Measurements from ENCODE around the gene METTL26. TPM values are rescaled to one million over a fixed set of nuclear protein-coding genes. Genes with fewer than 3 reads are reported as not detected.
A peak's percentile ranks its signal among the peaks of the same experiment; 100 is the strongest.

Gene METTL26
- total RNA-seq, 1 experiment from 2014 or later, result 121 TPM

DNA sequence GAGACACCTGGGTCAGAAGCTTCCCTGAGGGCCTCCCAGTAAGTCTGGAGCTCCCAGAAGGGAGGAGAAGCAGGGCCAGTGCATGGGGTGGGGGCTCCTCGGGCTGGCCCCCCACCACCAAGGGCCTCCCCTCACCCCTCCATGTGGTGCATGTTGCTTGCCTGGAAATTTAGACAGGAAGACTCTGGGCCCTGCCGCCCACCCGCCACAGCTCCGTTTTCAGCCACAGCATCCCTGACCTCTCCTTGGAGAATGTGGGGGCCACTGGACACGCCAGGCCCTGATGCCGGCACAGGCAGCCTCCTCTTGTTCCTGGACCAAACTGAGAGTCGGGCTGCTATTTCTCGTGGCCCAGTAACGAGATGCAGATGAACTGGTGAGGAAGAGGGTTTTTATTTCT is 2.7 kb upstream of the METTL26 start:
- Mint-ChIP-seq H3K36me3 (ENCODE audit: insufficient read depth, unreplicated experiment) (peaks cover 70% of the 10 kb centered on the region), H3K9me3 (ENCODE audit: low read depth, unreplicated experiment) (no peaks in the 10 kb centered on the region), H3K4me3 (ENCODE audit: low read depth, unreplicated experiment) (no peak overlapping the region), H3K27me3 (ENCODE audit: unreplicated experiment) (no peaks in the 10 kb centered on the region), H3K27ac (ENCODE audit: unreplicated experiment) (no peak overlapping the region), H3K4me1 (ENCODE audit: low read depth, unreplicated experiment) (peaks cover 13% of the 10 kb centered on the region)
- intact Hi-C loops (cut with micrococcal nuclease; ENCODE audit: unreplicated experiment), result loop anchor here (10.0 kb wide), 1 partner anchor 114 kb away; the partner anchor contains the start of gene CAPN15
- no peak for DNase-seq
- no peak for TF ChIP-seq CTCF (IDR thresholded peaks at IDR 0.05; ENCODE audit: unreplicated experiment)
- BruUV-seq (replicated peaks), result no TSS peak
- CTCF ChIA-PET, result no interaction called here

DNA sequence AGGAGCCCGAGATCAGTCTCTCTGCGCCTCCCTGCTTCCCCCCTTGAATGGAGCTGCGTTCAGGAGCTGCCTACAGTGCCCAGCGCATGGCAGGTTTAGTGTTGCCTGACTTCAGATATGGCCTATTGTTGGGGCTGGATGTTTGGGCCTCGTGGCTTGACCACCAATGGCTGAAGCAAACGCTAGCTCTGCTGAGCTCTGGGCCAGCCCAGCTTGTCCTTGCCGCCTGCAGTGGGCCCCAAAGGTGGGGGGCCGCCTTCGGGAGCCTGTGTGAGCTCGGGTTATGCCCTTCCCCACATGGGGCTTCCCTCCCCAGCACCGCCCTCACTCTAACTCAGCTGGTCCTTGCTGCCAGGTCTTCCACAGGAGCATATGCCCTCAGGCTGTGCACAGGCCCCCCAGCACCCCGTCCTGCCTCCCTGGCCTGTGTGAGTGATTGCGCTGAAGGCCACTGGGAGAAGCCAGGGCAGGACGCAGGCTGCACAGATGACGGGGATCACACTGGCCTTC is 2.0 kb upstream of the METTL26 start:
- TF ChIP-seq CTCF (IDR thresholded peaks at IDR 0.05; ENCODE audit: unreplicated experiment), result no peak
- DNase-seq, result no peak
- Mint-ChIP-seq H3K4me1 (ENCODE audit: low read depth, unreplicated experiment) (peaks cover 8% of the 10 kb centered on the region), H3K36me3 (ENCODE audit: insufficient read depth, unreplicated experiment) (peaks cover 69% of the 10 kb centered on the region), H3K27me3 (ENCODE audit: unreplicated experiment) (no peaks in the 10 kb centered on the region), H3K4me3 (ENCODE audit: low read depth, unreplicated experiment) (peak overlapping the region; percentile 87), H3K27ac (ENCODE audit: unreplicated experiment) (no peak overlapping the region), H3K9me3 (ENCODE audit: low read depth, unreplicated experiment) (no peaks in the 10 kb centered on the region)
- no TSS peak for BruUV-seq (replicated peaks)
- CTCF ChIA-PET, result no interaction called here
- intact Hi-C loops (cut with micrococcal nuclease; ENCODE audit: unreplicated experiment), result loop anchor here (10.0 kb wide), 1 partner anchor 113 kb away; the partner anchor contains the start of gene CAPN15

DNA sequence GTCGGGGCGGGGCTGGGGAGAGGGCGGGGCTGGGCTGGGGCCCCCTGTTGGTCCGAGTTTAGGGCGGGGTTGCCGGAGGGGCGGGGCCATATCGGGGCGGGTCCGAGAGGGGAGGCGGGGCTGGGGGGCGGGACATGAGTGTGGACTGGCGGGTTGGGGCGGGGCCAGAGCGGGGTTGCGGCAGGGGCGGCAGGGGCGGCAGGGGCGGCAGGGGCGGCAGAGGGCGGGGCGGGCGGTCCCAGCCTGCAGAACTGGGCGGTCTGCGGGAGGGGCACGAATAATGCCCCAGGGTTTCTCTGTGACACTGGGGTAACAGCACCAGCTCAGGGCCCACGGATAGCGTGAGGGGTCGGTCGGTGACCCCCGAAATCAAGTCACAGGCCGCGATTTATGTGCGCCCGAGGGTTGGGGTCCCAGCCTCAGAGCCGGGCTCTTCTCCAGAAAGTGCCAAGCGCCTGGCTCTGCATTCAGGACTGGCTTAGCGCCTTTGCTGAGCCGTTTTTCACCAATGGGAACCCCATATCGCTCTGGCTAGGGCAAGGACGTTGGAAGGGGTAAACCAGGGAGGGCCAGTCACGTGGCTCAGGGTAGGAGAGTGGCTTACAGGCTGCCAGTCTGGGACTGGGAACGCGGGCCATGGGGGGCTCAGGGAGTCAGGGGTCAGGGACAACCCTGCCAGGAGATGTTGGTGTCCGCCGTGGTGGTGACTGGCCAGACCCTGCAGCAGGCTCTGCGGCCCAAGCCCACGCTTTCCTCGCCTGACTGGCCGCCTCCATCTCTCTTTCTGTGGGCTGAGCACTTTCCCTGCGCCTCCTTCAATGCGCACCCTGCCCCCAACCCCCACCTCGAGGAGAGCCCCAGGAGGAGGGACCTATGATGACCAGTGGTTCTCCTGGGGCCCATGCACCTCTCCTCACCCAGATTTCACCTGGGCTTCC is 1.2 kb upstream of the METTL26 start:
- peaks cover 8% of the 10 kb centered on the region for H3K4me1 Mint-ChIP-seq (ENCODE audit: low read depth, unreplicated experiment)
- intact Hi-C loops (cut with micrococcal nuclease; ENCODE audit: unreplicated experiment), result loop anchor here (2.0 to 10.0 kb wide), 2 partner anchors 45 to 113 kb away; partner anchors contain the start of gene CAPN15
- TF ChIP-seq CTCF (IDR thresholded peaks at IDR 0.05; ENCODE audit: unreplicated experiment), result no peak
- CTCF ChIA-PET, result interaction anchor here (1.6 to 1.7 kb wide), 2 partner anchors 10 to 44 kb away, joined by 6 to 8 read pairs; no protein-coding TSS in a partner anchor
- BruUV-seq (replicated peaks), result no TSS peak
- peaks cover 69% of the 10 kb centered on the region for H3K36me3 Mint-ChIP-seq (ENCODE audit: insufficient read depth, unreplicated experiment)
- H3K27ac Mint-ChIP-seq (ENCODE audit: unreplicated experiment), result peak overlapping the region; percentile 91
- peak; percentile 87 for DNase-seq
- no peaks in the 10 kb centered on the region for H3K27me3 Mint-ChIP-seq (ENCODE audit: unreplicated experiment)
- H3K4me3 Mint-ChIP-seq (ENCODE audit: low read depth, unreplicated experiment), result peak overlapping the region; percentile 87
- no peaks in the 10 kb centered on the region for H3K9me3 Mint-ChIP-seq (ENCODE audit: low read depth, unreplicated experiment)

DNA sequence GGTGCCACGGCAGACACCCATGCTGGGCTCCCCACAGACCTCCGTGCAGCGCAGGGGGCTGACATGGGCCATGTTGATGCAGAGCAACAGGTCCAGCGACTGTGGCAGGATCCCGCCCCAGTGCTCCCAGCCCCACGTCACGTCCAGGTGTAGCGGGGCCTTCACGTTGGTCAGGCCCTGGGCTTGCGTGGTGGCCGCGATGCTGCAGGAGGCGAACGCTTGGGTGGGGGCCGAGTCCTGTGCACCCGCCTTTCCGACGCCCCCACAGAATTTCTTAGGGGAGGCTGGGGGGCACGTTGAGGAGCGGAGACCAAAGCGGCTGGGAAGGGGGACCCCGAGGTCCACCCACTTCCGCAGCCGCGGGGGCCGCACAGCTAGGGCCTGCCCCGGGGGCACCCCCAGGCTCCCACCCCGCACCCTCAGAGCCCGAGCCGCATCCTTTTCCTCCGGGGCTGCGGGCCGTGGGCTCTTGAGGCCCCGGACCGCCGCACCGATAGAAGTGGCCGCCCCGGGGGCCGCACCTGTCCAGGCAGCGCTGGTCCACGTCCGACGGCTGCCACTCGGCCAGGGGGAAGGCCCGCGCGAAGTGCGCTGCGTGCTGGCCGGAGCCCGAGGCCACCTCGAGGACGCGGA is 416 bp downstream of the METTL26 start:
- Mint-ChIP-seq H3K27ac (ENCODE audit: unreplicated experiment) (peak overlapping the region; percentile 91), H3K4me1 (ENCODE audit: low read depth, unreplicated experiment) (peaks cover 8% of the 10 kb centered on the region), H3K36me3 (ENCODE audit: insufficient read depth, unreplicated experiment) (peaks cover 72% of the 10 kb centered on the region), H3K27me3 (ENCODE audit: unreplicated experiment) (no peaks in the 10 kb centered on the region), H3K4me3 (ENCODE audit: low read depth, unreplicated experiment) (peak overlapping the region; percentile 87), H3K9me3 (ENCODE audit: low read depth, unreplicated experiment) (no peaks in the 10 kb centered on the region)
- CTCF ChIA-PET, result interaction anchor here (1.6 to 1.7 kb wide), 2 partner anchors 12 to 42 kb away, joined by 6 to 8 read pairs; no protein-coding TSS in a partner anchor
- intact Hi-C loops (cut with micrococcal nuclease; ENCODE audit: unreplicated experiment), result loop anchor here (2.0 to 10.0 kb wide), 2 partner anchors 43 to 111 kb away; partner anchors contain the start of gene CAPN15
- no peak for DNase-seq
- BruUV-seq (replicated peaks), result no TSS peak
- no peak for TF ChIP-seq CTCF (IDR thresholded peaks at IDR 0.05; ENCODE audit: unreplicated experiment)
